A549 treated with CpdA at 1 μM for 4 hours (cell line): Measurements from ENCODE around the gene MAML2. TPM values are rescaled to one million over a fixed set of nuclear protein-coding genes. Genes with fewer than 3 reads are reported as not detected.

Source experiments
- total RNA-seq: library from RNA; stranded (reverse); fragments of 200-300 nt; extraction: Qiagen RNA extraction; gene quantifications from 5 replicates; pipeline ENCODE4 v1.2.3, GENCODE V29; 2022; ENCODE audit warnings: low read depth

The MAML2 gene
- 1.9 to 2.7 TPM (median 2.1 TPM) in 5 replicates for total RNA-seq

DNA sequence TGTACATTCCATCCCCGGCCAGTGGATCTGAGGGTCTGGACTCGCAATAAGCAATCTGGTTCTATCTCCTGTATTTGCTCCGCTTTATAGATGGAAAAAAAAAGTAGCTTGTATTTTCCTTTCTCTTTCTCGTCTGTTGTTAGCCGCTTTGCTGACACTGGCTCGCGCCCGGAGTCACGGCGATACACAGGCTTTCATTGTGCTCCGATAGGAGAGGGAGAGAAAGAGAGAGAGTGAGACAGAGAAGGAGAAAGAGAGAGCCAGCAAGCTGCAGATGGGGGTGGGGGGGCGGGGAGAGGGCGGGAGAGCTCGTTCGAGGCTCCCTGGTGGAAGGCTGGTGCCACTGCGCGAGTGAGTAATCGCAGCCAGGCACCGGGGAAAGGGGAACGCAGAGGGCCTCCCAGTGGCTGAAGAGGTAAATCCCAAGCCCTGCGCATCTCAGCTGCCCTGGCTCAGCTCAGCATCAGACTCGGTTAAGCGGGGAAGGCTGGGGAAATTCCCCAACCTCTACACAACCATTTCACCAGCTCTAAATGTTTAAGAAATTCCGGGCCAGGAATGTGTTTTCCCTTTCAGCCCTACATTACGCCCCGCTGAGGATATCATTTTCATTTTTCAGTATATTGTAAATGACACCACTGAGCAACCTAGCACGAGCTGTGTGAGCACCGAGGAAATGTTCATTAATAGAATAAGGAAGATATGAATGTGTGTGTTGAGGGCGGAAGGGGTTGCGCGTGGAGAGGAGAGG is at the start of gene MAML2:
MAML2 (minus strand) TSS at position 235 of the 751 bp plus-strand sequence. CDS start 1,300 bp downstream, outside the sequence.

DNA sequence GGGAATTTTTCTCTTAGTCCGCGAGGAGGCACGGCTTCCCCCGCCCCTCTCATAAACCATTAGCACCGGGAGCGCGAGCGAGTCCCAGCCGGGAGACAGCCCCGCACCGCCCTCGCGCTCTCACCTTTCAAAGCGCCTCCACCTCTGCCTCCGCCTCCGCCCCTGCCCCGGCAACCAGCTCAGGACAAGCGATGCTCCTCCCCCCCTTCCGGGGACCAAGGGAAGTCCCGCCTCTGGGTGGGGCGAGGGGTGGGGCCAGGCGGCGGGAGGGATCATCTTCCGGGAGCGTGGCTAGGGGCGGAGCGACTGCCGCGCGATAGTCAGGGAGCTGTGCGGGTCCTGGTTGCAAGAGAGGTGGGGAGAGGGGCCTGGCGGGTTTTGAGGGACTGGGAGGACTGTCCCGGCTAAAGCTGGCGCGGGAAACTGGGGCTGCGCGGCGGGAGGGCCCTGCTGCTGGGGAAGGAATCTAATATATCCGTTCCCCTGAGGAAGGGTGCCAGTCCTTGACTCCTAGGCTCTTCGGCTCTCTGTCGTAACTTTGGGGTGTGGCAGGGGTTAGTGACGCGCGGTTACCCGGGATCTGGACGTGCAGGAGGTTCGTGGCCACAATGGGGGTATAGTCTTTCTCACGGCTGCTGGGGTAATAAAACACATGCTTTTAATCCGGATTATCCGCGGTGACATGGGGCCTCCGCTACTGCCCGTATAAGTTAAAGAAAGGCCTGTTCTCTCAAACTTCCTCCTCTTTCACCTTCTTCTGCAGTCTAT is 46.9 kb upstream of the MAML2 start, which contains the start of the genes CCDC82 and JRKL:
CCDC82 (minus strand) TSS at position 193 of the 768 bp plus-strand sequence. CDS start 5,165 bp downstream, outside the sequence.
JRKL (plus strand) TSS at position 294 of the 768 bp plus-strand sequence. CDS start 637 bp downstream, outside the sequence.

Other genes with a start within 250 kb of the MAML2 start
- 13.7 to 22.2 TPM (median 17.5 TPM) in 5 replicates for gene CCDC82, start 46.7 kb upstream of the MAML2 start, total RNA-seq
- gene JRKL, start 46.8 kb upstream of the MAML2 start, total RNA-seq = 4.0 to 6.8 TPM (median 5.2 TPM) in 5 replicates